ENCODE data around the gene AMBN.

The AMBN gene, protein sequence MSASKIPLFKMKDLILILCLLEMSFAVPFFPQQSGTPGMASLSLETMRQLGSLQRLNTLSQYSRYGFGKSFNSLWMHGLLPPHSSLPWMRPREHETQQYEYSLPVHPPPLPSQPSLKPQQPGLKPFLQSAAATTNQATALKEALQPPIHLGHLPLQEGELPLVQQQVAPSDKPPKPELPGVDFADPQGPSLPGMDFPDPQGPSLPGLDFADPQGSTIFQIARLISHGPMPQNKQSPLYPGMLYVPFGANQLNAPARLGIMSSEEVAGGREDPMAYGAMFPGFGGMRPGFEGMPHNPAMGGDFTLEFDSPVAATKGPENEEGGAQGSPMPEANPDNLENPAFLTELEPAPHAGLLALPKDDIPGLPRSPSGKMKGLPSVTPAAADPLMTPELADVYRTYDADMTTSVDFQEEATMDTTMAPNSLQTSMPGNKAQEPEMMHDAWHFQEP

DNA sequence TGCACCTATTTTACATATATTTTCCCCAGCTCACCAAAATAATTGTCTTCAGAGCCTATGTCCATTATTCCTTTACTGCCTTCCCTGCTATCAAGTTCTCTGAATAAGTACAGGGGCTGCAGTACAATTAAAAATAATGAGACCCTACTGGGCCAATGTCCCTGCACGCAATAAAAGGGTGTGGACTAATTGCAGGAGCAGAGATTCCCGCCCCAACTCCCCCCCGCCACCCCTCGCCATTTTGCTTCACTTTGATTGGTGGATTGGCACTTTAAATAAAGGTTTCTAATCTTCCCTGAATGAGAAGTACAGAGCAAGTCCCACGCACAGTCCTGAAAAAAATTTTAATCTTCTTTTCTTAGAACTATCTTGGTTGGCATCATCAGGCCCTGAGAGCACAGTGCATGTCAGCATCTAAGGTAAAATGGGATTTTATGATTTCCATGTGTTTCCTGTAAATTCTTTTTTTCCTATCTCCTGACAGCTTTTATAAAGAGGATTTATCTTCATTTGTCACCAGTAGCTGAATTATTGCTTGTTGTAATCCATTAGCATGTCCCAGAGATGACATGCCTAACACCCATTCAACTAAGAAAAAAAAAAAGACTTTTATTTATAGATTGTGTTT, at the start of gene AMBN:
Gene AMBN, plus strand, starts transcription at position 302 of the 628 bp plus-strand sequence. Its CDS starts 103 bp downstream, at position 405.
- no peak for DNase-seq (ENCODE audit: extremely low read depth in 1 of 2, low read depth in 1 of 2)

- DNase-seq (ENCODE audit: extremely low read depth in 1 of 2, low read depth in 1 of 2): no peak
Measured at GRCh38 chr4:70544279-70544868, 47.7 kb upstream of the AMBN start.

DNA sequence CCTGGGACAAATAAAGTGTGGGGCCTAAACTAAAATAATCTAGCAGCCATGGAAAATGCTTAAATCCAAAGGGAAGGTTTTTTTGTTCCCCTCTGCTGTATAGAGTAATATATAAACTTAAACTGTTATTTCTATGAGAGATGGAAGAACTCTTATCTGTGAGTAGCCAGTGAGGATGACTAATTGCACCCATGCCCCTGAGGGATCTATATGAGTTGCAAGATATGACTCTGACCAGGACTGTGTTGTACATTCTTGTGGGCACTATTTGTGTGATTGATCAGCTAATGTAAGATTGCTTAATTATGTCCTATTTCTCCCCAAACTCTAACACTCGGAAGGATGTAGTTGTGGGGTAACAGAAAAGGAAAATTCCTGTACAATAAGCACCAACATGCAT, 35.2 kb upstream of the AMBN start:
- DNase-seq (ENCODE audit: extremely low read depth in 1 of 2, low read depth in 1 of 2): no peak

DNA sequence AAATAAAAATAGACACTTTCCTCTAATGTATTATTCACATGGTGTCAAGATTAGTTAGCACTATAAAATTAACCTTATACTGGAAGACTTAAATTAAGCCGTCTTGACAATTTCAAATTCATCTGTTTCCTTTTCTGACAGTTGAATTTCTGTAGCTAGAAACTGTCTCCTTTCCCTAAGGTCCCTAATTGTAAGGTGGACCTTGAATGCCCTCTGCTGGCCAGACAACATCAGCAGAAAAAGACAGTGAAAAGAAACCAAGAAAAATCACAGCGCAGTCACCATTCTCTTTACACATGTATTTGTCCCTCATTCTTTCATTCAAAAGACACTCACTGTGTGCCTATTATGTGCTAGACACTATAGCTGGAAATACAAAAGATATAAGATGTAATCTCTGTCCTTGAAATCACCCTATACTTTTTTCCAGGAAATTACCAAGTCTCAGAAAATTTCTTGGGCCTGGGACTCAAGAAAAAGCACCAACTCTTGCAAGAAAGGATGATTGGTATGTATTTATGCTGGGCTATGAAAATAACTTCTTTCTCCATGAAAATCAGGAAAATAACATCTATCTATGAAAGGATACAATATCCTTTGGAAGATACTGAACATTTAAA, 32.7 kb upstream of the AMBN start:
- DNase-seq (ENCODE audit: extremely low read depth in 1 of 2, low read depth in 1 of 2): peak in 1 of 2 donors; percentile 7

DNA sequence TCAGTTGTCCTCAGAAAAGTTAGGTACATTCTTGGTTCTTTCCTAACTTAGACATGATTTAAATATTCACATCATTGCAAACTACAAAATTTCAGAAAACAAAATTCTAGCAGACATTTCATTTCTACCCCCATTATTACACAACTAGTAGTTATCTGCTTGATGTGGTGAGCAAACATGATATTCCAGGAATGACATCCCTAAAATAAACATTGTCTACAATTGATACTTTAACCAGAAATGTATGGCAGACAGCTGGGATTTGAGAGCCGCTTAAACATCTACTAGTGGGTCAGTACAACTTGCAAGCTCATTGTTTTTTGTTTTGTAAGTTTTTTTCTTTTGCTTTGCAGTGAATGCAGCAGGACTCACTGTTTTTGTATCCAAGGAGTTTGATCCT, 32.1 kb upstream of the AMBN start:
- no peak for DNase-seq (ENCODE audit: extremely low read depth in 1 of 2, low read depth in 1 of 2)

DNA sequence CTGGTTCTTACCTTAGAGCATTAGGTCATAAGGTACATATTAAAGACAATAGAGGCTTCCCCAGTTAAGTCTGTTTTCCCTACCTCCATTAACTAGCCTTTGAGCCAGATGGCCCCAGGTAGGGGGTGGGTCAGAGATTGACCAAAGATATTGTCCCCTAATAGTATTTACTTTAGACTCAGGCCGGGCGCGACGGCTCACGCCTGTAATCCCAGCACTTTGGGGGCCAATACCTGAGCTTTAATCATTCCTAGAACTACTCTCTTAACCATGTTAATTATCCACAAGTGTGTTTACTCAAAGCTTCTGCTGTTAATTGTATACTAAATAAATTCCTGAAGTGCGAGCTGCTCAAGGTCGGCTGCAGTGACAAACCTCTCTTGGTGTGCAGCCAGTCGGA, 28.0 kb upstream of the AMBN start:
- DNase-seq (ENCODE audit: extremely low read depth in 1 of 2, low read depth in 1 of 2): no peak

DNA sequence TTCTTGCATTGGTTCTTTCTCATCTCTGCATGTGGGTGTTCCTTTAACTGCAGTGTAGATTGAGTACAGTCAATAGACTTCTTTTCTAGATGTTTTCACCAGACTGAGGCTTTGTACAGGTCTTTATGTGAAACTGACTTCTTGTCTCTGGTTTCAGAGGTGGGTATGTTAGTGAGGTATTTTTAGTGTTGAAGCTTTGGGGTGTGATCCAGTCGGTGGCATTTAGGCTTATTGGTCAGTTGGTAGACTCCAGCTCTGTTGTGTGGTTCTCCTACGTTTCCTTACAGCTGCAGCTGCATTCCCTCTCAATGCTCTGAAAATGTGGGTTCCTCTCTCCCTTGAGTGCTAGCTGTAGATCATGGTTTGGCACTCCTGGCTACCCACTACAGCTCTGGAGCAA, 21.3 kb upstream of the AMBN start:
- DNase-seq (ENCODE audit: extremely low read depth in 1 of 2, low read depth in 1 of 2): no peak

- no peak for DNase-seq (ENCODE audit: extremely low read depth in 1 of 2, low read depth in 1 of 2)
Measured at GRCh38 chr4:70571772-70572171, 20.3 kb upstream of the AMBN start.

- no peak for DNase-seq (ENCODE audit: extremely low read depth in 1 of 2, low read depth in 1 of 2)
Measured at GRCh38 chr4:70575964-70576363, 16.1 kb upstream of the AMBN start.

- DNase-seq (ENCODE audit: extremely low read depth in 1 of 2, low read depth in 1 of 2): no peak
Measured at GRCh38 chr4:70577220-70577927, 14.7 kb upstream of the AMBN start.

GRCh38 chr4:70581980-70582379, 10.1 kb upstream of the AMBN start:
- DNase-seq (ENCODE audit: extremely low read depth in 1 of 2, low read depth in 1 of 2): no peak

DNA sequence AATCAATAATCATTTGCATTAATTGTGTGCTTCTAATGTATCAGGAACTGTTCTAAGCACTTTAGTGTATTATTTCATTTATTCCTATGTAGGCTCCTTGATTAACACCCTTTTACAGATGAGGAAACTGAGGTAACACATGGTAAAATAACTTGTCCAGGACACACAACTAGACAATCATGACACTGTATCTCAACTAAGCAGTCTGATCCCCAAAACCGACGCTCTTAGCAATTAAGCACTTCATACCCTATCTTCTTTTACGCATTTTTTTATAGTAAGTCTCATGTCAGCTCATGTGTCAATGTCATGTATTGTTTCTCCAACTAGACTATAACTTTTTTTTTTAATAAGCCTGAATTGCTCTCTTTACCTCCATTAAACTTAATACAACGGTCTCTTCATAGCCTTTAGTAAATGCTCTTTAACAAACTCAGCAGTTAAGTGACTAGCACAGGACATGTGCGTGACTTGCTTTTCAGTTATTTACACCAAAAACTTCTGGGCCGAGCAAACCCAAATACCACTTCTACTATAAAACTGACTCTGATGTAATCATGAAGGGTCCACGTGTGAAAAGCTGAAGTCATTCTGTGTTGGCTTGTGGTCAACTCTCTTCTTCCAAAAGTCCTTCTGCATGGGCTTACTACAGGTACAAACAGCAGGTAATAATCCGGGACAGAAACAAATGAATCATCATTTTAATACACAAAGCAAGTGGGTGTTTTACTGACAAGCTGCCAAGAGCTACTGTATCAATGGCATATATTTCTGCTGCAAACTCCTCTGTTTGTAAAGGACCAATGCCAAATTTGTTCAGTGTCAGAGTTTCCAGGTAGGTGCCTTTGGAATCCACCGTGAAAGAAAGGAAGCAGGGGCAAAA, 7.9 kb upstream of the AMBN start:
- DNase-seq (ENCODE audit: extremely low read depth in 1 of 2, low read depth in 1 of 2): no peak

DNA sequence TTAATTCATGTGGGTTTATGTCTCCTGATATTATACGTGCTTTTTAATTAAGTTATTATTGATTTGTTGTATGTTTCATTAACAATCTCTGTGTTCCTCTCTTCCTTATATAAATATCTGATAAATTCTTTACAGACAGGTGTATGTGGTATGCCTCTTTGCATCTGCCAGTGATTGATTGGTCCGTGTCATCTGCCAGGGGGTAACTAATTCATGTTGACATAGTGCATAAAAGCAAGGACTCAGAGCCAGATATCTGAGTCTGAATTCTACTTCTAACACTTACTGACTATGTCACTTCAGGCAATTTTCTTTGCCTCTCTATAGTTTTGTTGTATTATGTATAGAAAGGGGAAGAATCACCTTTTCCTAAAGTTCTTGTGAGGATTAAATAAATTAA, 5.2 kb upstream of the AMBN start:
- DNase-seq (ENCODE audit: extremely low read depth in 1 of 2, low read depth in 1 of 2): no peak

DNA sequence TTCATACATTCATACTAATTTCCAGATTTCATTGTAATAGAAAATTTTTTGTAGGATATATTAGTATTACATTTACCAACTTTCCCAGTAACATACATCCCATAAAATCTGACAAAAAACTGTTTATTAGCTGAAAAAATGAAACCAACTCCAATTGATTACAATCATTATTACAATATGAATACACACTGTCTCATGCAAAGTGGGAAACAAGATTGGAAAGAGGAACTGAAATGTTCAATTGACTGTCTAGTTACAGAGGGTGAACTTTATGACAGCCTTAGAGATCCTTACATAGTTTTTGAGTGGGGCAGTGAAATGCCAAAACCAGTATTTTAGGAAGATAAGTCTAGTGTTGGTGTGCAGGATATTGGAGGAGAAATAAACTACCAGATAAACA, 2.3 kb upstream of the AMBN start:
- DNase-seq (ENCODE audit: extremely low read depth in 1 of 2, low read depth in 1 of 2): no peak

DNA sequence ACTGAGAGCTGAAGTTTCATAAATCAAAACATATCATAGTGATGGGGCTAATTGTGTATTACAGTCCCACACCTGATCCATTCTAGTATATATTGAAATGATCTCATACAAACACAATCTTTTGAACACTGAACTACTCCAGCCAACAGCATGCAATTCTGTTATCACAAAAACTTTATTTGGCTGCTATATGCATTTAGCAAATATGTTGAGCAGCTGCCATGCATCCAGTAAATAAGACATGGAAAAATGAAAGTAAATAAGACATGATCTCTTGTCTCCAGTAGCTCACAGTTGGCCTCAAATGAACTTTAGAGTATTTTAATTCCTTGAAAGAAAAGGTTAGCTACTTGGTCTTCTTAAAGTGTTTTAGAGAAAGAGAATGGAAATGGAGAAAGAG, 2.1 kb downstream of the AMBN start:
- DNase-seq (ENCODE audit: extremely low read depth in 1 of 2, low read depth in 1 of 2): no peak

DNA sequence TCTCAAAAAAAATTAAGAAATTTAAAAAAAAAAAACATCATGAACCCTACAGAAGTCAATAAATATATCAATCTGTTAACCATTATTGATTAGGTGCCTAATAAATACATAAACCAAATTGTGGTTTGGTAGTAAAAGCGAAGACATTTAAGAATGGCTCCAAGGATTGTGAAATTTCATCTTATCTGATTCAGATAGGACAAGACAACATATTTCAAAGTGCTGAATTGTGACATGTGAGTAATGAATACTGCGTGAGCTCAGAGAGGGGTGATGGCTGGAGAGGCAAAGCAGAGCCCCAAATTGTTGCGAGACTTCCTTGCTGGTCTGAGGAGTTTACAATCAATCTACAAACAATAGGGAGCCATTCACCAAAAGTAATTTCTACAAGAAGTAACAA, 8.2 kb downstream of the AMBN start:
- no peak for DNase-seq (ENCODE audit: extremely low read depth in 1 of 2, low read depth in 1 of 2)

DNA sequence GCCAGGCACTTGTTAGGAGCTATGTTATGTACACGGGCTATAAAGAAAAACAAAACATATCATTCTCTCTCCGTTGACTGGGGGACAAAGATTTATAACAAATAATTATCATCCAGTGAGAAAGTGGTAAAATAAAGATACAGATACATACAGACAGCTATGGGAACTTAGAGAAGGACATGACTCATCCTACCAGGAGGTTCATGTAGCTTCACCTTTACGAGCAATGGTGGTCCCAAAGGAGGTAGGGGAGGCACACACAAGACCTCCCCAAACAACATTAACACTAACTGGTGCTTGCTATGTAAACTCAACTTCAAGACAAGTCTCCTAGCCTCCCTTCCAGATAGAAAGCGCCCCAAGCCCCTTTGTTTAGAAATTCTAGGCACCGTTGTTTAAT, 8.9 kb downstream of the AMBN start:
- no peak for DNase-seq (ENCODE audit: extremely low read depth in 1 of 2, low read depth in 1 of 2)

- DNase-seq (ENCODE audit: extremely low read depth in 1 of 2, low read depth in 1 of 2): peak; percentile 11 to 34
Measured at GRCh38 chr4:70601422-70602039, 9.5 kb downstream of the AMBN start.

GRCh38 chr4:70603856-70604255, 11.8 kb downstream of the AMBN start:
- DNase-seq (ENCODE audit: extremely low read depth in 1 of 2, low read depth in 1 of 2): no peak

DNA sequence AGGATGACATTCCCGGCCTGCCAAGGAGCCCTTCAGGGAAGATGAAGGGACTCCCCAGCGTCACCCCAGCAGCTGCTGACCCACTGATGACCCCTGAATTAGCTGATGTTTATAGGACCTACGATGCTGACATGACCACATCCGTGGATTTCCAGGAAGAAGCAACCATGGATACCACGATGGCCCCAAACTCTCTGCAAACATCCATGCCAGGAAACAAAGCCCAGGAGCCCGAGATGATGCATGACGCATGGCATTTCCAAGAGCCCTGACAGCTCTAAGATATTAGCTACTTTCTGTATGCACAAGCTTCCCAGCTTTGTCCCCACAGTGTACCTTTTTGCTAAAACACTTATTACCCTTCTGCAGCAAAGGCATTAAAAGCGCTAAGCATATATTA, 14.4 kb downstream of the AMBN start:
- DNase-seq (ENCODE audit: extremely low read depth in 1 of 2, low read depth in 1 of 2): no peak

Measured in stimulated activated CD8-positive, alpha-beta memory T cell treated with anti-CD3 and anti-CD28 coated beads, Interleukin-7, amount 100 ng/mL, for 48 hours (primary cell).